Ovary (tissue), 10 donors: ENCODE measurements around the gene TMSB15B. TPM values are rescaled to one million over a fixed set of nuclear protein-coding genes. Genes with fewer than 3 reads are reported as not detected.
A peak's percentile ranks its signal among the peaks of the same experiment; 100 is the strongest.
"Not testable (repeated sequence)": the region's sequence is repeated elsewhere in the genome, so short reads cannot be mapped to it uniquely, and the experiment has no call there.

ENCODE experiments used
- DNase-seq, 5 donors: peaks; one replicate each; pipeline ENCODE4 v3.0.0-alpha.2; 2019 to 2020
- H3K27ac ChIP-seq, 2 donors: fragments of 200-600 bp; one replicate each; pipeline versions ENCODE4 v1.5.1 to v1.8.0; 2019 to 2022
- H3K27me3 ChIP-seq: fragments of 200-600 bp; one replicate; pipeline ENCODE4 v1.8.0; 2022
- H3K36me3 ChIP-seq: fragments of 200-600 bp; sonication (generic); one replicate; pipeline ENCODE4 v1.5.1; 2019
- H3K4me1 ChIP-seq: one replicate; pipeline ENCODE4 v1.8.1; 2013; ENCODE audit warnings: mild to moderate bottlenecking, moderate library complexity; ENCODE audit not compliant: insufficient read depth
- H3K4me3 ChIP-seq: fragments of 200-600 bp; sonication (generic); one replicate; pipeline ENCODE4 v1.5.1; 2017
- H3K9me3 ChIP-seq, 2 donors: fragments of 200-600 bp in 1 of 2; sonication (generic) in 1 of 2; one replicate each; pipeline versions ENCODE4 v1.5.1 to v1.8.1; 2013 to 2019; ENCODE audit warnings: mild to moderate bottlenecking in 1 of 2, moderate library complexity in 1 of 2
- CTCF ChIP-seq, 3 donors: fragments of 450-650 bp in 2 of 3; fragments of 200-600 bp in 1 of 3; IDR thresholded peaks; one replicate each; pipeline versions ENCODE4 v1.5.1 to v1.8.0; 2016 to 2022; ENCODE audit warnings: antibody characterized with exemption in 3 of 3, mild to moderate bottlenecking in 1 of 3
- EP300 ChIP-seq: sonication (generic); formaldehyde crosslinking; IDR thresholded peaks from one replicate; pipeline ENCODE4 v1.6.1; 2017; ENCODE audit warnings: antibody characterized with exemption
- POLR2A ChIP-seq: fragments of 450-650 bp; IDR thresholded peaks from one replicate; pipeline ENCODE4 v1.6.1; 2017; ENCODE audit warnings: antibody characterized with exemption, mild to moderate bottlenecking, moderate library complexity
- WGBS, 3 donors: extraction: QIAGEN DNeasy Blood & Tissue Kit in 1 of 3; methylation state at CpG; one replicate each; pipeline versions ENCODE4 v1.1.5 to v1.1.7; 2013 to 2017; 5-methylcytosine and 5-hydroxymethylcytosine counted together
- intact Hi-C, 4 donors: fragments of 100-400 bp; cut with DNase I; formaldehyde crosslinking; loops; one replicate each; pipeline versions ENCODE4 v1.11.0 to v1.15.1; 2022 to 2023
- long read RNA-seq, 3 donors: library from polyadenylated mRNA in 2 of 3; unstranded in 2 of 3; transcript quantifications; one replicate each; pipeline ENCODE4 v2.0.0 and lab custom pipeline, GENCODE V29; 2021 to 2026
- polyA plus RNA-seq, 2 donors: library from polyadenylated mRNA; stranded (reverse); fragments of 200-250 nt in 1 of 2; fragments of 350-450 nt in 1 of 2; fragmentation: Illumina TruSeq in 1 of 2; extraction: RNeasy Lipid Tissue Mini Kit (QIAGEN cat#74804) in 1 of 2; gene quantifications; one replicate each; pipeline ENCODE4 v1.2.3, GENCODE V29; 2013 to 2014
- total RNA-seq, 7 donors: library from RNA; depleted of rRNA in 2 of 7; stranded (reverse); fragments of >200 nt in 2 of 7; fragmentation: NEBNext Ultra II Directional in 3 of 7; extraction: Animal tissue kit (Norgen Biotek cat#: 25700) in 3 of 7; gene quantifications; one replicate each; pipeline versions ENCODE4 v1.1.0 to v1.2.4, GENCODE V29; 2016 to 2023
- donor health status: DM: no; HTN: no; CAD: no; lungs with moderate emphysema.
- donor health status: DM: no; HTN: no; CAD: no.
- donor health status: Bipolar disorder and iron deficiency.
- donor health status: DM: yes; HTN: yes; CAD: no.
- donor health status: DM: no; HTN: no; CAD: no.
- donor health status: DM: yes; HTN: yes; CAD: no.

The TMSB15B gene
- total RNA-seq, result 10 to 100 TPM; 10.5 to 19.9 (median 14.3) TPM
- 10 to 100 TPM in 1 of 2 donors, 1 to 10 TPM in 1; 5.5 to 27.6 TPM for polyA plus RNA-seq
- long read RNA-seq, donor 1, partial matches to known transcripts, result 5 of 16 reads
- long read RNA-seq, donor 1, other reads (novel, unspliced or antisense), result 9 of 16 reads
- long read RNA-seq, donor 2, partial matches to known transcripts, result 0 of 4 reads
- long read RNA-seq, donor 2, other reads (novel, unspliced or antisense), result 0 of 4 reads
- long read RNA-seq, donor 3, partial matches to known transcripts, result 0 of 7 reads
- long read RNA-seq, donor 3, other reads (novel, unspliced or antisense), result 4 of 7 reads

DNA sequence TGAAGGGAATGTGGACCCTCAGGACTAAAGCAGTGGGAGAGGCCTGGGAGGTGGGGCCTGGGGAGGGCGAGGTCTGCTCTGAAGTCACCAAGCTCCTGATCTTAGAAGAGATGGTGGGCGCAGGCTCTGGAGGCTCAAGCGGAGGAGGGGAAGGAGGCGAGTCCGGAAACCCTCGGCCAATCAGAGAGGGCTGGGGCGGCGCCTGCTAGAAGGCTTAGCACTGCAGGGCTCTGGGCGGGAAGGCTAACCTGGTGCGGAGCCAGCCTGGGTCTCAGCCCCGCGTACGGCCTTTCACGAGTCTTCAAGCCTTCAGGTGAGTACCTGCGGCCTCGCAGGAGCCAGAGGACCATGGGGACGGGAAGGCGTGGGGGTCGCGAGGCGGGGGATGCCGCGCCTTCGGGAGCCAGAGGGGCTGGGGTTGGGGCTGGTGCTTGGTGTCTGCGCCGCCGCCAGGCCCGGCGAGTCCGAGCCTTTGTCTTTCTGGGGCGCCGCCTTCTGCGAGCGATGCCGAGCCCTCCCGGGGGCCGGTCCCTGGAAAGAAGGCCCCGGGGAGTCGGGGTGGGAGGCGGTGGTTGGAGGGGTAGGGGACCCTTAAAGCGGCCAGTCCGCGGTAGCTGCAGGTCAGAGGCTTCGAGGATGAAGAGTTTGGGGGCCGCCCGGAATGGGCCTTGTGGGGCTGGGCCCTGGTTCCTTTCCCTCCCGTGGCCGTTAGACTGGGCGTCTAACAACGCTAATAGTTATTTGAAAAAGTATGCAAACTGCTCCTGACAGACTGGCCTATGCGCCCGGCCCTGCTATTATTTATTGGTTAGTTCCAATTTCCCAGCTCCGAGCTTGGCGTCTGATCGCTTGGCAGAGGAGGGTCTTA, at the start of gene TMSB15B:
Gene TMSB15B (plus strand): TSS at position 217 of the 868 bp plus-strand sequence.
- H3K27me3 ChIP-seq, H3K4me3 ChIP-seq, H3K36me3 ChIP-seq, H3K4me1 ChIP-seq, H3K27ac ChIP-seq, H3K9me3 ChIP-seq, intact Hi-C loops, DNase-seq: not testable (repeated sequence)
- WGBS, 3 donors, result no CpG with 5 or more reads among the region's 55 CpGs

- H3K4me1 ChIP-seq, result no peaks in the 10 kb centered on the region
- no peak for DNase-seq
- no peaks in the 10 kb centered on the region for H3K27me3 ChIP-seq
- H3K4me3 ChIP-seq, result no peak overlapping the region
- no peak for TF ChIP-seq CTCF (IDR thresholded peaks at IDR 0.05)
- no peak for TF ChIP-seq EP300
- no peak for TF ChIP-seq POLR2A
- intact Hi-C loops, result no loop called here
- 64 to 67% (median 66%) methylated on average over 10 of the region's 10 CpGs for WGBS, 3 donors
- no peaks in the 10 kb centered on the region for H3K9me3 ChIP-seq
- no peak overlapping the region for H3K27ac ChIP-seq
- H3K36me3 ChIP-seq, result no peaks in the 10 kb centered on the region
Measured at GRCh38 chrX:103913356-103914020, 48.9 kb upstream of the TMSB15B start.

- Histone ChIP-seq H3K27me3 (no peaks in the 10 kb centered on the region), H3K27ac (no peak overlapping the region), H3K4me1 (no peaks in the 10 kb centered on the region), H3K9me3 (no peaks in the 10 kb centered on the region), H3K4me3 (peak overlapping the region; percentile 55), H3K36me3 (no peaks in the 10 kb centered on the region)
- intact Hi-C loops, result no loop called here
- DNase-seq, result peak; percentile 50 to 68 (median 56)
- WGBS, 3 donors, result 18 to 23% (median 20%) methylated on average over 18 of the region's 18 CpGs
- TF ChIP-seq CTCF (IDR thresholded peaks at IDR 0.05) (peak in 2 of 3 donors; percentile 23 to 26), POLR2A (no peak)
Measured at GRCh38 chrX:103918050-103918449, 44.4 kb upstream of the TMSB15B start.

DNA sequence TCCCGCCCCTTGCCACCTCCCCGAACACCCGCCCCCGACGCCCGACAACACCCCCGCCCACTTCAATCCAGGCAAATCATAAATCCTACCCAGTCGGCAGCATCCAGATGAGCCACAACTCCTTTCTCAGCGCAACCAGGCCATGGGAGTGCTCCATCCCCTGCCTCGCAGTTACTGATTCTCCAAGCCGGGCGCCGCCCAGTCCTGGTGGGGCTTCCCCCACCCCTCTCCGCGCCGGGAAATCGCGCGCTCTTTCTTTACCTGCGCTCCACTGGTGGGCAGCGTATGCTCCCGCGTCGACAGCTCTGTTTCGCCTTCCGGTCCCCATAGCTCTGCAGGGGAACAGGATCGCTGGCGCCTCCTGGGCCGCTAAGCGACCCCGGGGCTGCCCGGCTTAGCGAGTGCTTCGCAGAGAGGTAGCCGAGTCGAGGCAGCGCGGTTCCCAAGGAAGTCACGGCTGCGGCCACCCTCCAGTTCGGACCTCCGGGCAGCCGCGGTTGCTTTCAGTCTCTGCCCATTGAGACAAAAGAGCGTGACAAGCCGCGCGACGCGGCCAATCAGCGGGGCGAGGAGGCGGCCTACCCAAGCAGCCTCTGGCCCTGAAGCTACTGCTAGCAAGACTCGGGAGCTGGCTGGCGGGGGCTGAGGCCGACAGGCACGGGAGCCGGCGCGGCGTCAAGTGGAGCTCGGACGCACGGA, 43.7 kb upstream of the TMSB15B start:
- intact Hi-C loops, result no loop called here
- TF ChIP-seq CTCF (IDR thresholded peaks at IDR 0.05), result no peak
- no peak for TF ChIP-seq POLR2A
- no peak for TF ChIP-seq EP300

More for the DNA sequence above, 43.7 kb upstream of the TMSB15B start:
- peak; percentile 53 to 69 (median 62) for DNase-seq
- H3K9me3 ChIP-seq, result no peaks in the 10 kb centered on the region
- H3K27me3 ChIP-seq, result no peaks in the 10 kb centered on the region
- H3K4me3 ChIP-seq, result peak overlapping the region; percentile 55
- WGBS, 3 donors, result 18 to 27% (median 20%) methylated on average over 45 to 64 of the region's 64 CpGs
- no peaks in the 10 kb centered on the region for H3K4me1 ChIP-seq
- peak overlapping the region; percentile 52 to 85 for H3K27ac ChIP-seq
- H3K36me3 ChIP-seq, result no peaks in the 10 kb centered on the region
